ENCODE results near the gene SCAI. TPM values are rescaled to one million over a fixed set of nuclear protein-coding genes. Genes with fewer than 3 reads are reported as not detected.
"Not testable (repeated sequence)": the region's sequence is repeated elsewhere in the genome, so short reads cannot be mapped to it uniquely, and the experiment has no call there.

Gene SCAI
- total RNA-seq, 1 experiment from 2014 or later: 4.7 TPM

- H3K4me1 ChIP-seq (replicated peaks): no peaks in the 10 kb centered on the region
- no peaks in the 10 kb centered on the region for H3K27me3 ChIP-seq (replicated peaks)
- H3K9me3 ChIP-seq (replicated peaks): no peaks in the 10 kb centered on the region
- no peaks in the 10 kb centered on the region for H3K36me3 ChIP-seq
- H3K27ac ChIP-seq: no peak overlapping the region
- no peak for DNase-seq (ENCODE audit: low read depth in 1 of 2, low spot score in 2 of 2)
- no peak overlapping the region for H3K4me3 ChIP-seq
Measured at GRCh38 chr9:125106285-125106893, 36.9 kb downstream of the SCAI start.

- Histone ChIP-seq H3K36me3 (no peaks in the 10 kb centered on the region), H3K27ac (no peak overlapping the region), H3K4me3 (no peak overlapping the region), H3K4me1 (replicated peaks) (no peaks in the 10 kb centered on the region), H3K9me3 (replicated peaks) (no peaks in the 10 kb centered on the region), H3K27me3 (replicated peaks) (no peaks in the 10 kb centered on the region)
- DNase-seq (ENCODE audit: low read depth in 1 of 2, low spot score in 2 of 2): no peak
Measured at GRCh38 chr9:125103770-125104460, 39.4 kb downstream of the SCAI start.

DNA sequence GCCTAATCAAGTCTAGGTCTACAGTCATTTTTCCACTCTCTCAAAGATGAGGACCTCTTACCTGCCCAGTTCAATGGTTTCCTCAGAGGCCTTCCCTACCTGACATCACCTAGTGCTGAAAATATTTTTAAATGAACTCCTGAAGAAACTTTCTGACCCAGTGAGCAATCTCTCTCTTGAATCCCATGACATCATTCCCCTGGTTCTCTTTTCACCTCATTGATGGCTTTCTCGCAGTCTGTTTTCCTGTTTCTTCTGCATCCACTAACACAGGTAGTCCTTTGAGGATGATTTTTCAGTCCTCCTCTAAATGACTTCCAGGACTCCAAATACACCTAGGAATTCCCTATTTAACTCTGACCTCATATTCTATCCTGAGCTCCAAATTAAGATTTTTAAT lies 40.3 kb downstream of the SCAI start:
- Histone ChIP-seq H3K4me3 (no peak overlapping the region), H3K4me1 (replicated peaks) (no peaks in the 10 kb centered on the region), H3K27ac (no peak overlapping the region), H3K27me3 (replicated peaks) (no peaks in the 10 kb centered on the region), H3K36me3 (no peaks in the 10 kb centered on the region), H3K9me3 (replicated peaks) (no peaks in the 10 kb centered on the region)
- no peak for DNase-seq (ENCODE audit: low read depth in 1 of 2, low spot score in 2 of 2)

GRCh38 chr9:125100822-125101221 lies 42.5 kb downstream of the SCAI start:
- Histone ChIP-seq H3K4me3 (no peak overlapping the region), H3K36me3 (no peaks in the 10 kb centered on the region), H3K9me3 (replicated peaks) (no peaks in the 10 kb centered on the region), H3K4me1 (replicated peaks) (no peaks in the 10 kb centered on the region), H3K27ac (no peak overlapping the region), H3K27me3 (replicated peaks) (no peaks in the 10 kb centered on the region)
- no peak for DNase-seq (ENCODE audit: low read depth in 1 of 2, low spot score in 2 of 2)

GRCh38 chr9:125099816-125100215 lies 43.5 kb downstream of the SCAI start:
- Histone ChIP-seq H3K9me3 (replicated peaks) (no peaks in the 10 kb centered on the region), H3K4me1 (replicated peaks) (no peaks in the 10 kb centered on the region), H3K27me3 (replicated peaks) (no peaks in the 10 kb centered on the region), H3K4me3 (no peak overlapping the region), H3K27ac (no peak overlapping the region), H3K36me3 (no peaks in the 10 kb centered on the region)
- no peak for DNase-seq (ENCODE audit: low read depth in 1 of 2, low spot score in 2 of 2)

- H3K27ac ChIP-seq: no peak overlapping the region
- no peaks in the 10 kb centered on the region for H3K4me1 ChIP-seq (replicated peaks)
- no peak for DNase-seq (ENCODE audit: low read depth in 1 of 2, low spot score in 2 of 2)
- H3K27me3 ChIP-seq (replicated peaks): no peaks in the 10 kb centered on the region
- H3K9me3 ChIP-seq (replicated peaks): no peaks in the 10 kb centered on the region
- no peak overlapping the region for H3K4me3 ChIP-seq
- no peaks in the 10 kb centered on the region for H3K36me3 ChIP-seq
Measured at GRCh38 chr9:125095821-125096443, 47.4 kb downstream of the SCAI start.

- Histone ChIP-seq H3K36me3 (no peaks in the 10 kb centered on the region), H3K4me1 (replicated peaks) (no peaks in the 10 kb centered on the region), H3K9me3 (replicated peaks) (no peaks in the 10 kb centered on the region), H3K27ac (no peak overlapping the region), H3K27me3 (replicated peaks) (no peaks in the 10 kb centered on the region), H3K4me3 (no peak overlapping the region)
- no peak for DNase-seq (ENCODE audit: low read depth in 1 of 2, low spot score in 2 of 2)
Measured at GRCh38 chr9:125091121-125091520, 52.2 kb downstream of the SCAI start.

GRCh38 chr9:125089331-125089730 lies 54.0 kb downstream of the SCAI start:
- H3K4me1 ChIP-seq (replicated peaks): no peaks in the 10 kb centered on the region
- H3K9me3 ChIP-seq (replicated peaks): no peaks in the 10 kb centered on the region
- DNase-seq (ENCODE audit: low read depth in 1 of 2, low spot score in 2 of 2): no peak
- no peaks in the 10 kb centered on the region for H3K27me3 ChIP-seq (replicated peaks)
- no peak overlapping the region for H3K4me3 ChIP-seq
- no peaks in the 10 kb centered on the region for H3K36me3 ChIP-seq
- H3K27ac ChIP-seq: no peak overlapping the region

DNA sequence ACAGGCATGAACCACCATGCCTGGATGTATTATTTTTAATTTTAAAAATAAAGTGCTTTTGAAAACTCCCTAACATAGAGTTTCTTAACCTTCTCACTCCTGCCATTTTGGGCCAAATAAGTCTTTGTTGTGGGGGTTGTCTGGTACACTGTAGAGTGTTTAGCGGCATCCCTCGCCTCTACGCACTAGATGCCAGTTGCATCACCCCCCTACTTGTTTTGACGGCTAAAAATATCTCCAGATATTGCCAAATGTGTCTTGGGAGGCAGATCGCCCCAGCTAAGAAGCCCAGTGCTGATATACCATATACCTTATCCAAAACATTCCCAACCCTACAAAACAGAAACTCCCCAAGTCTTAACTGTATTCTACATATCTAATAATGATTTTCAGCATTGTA lies 54.6 kb downstream of the SCAI start:
- no peaks in the 10 kb centered on the region for H3K36me3 ChIP-seq
- H3K27ac ChIP-seq: no peak overlapping the region
- no peaks in the 10 kb centered on the region for H3K27me3 ChIP-seq (replicated peaks)
- DNase-seq (ENCODE audit: low read depth in 1 of 2, low spot score in 2 of 2): no peak
- H3K9me3 ChIP-seq (replicated peaks): no peaks in the 10 kb centered on the region
- H3K4me1 ChIP-seq (replicated peaks): no peaks in the 10 kb centered on the region
- no peak overlapping the region for H3K4me3 ChIP-seq

DNA sequence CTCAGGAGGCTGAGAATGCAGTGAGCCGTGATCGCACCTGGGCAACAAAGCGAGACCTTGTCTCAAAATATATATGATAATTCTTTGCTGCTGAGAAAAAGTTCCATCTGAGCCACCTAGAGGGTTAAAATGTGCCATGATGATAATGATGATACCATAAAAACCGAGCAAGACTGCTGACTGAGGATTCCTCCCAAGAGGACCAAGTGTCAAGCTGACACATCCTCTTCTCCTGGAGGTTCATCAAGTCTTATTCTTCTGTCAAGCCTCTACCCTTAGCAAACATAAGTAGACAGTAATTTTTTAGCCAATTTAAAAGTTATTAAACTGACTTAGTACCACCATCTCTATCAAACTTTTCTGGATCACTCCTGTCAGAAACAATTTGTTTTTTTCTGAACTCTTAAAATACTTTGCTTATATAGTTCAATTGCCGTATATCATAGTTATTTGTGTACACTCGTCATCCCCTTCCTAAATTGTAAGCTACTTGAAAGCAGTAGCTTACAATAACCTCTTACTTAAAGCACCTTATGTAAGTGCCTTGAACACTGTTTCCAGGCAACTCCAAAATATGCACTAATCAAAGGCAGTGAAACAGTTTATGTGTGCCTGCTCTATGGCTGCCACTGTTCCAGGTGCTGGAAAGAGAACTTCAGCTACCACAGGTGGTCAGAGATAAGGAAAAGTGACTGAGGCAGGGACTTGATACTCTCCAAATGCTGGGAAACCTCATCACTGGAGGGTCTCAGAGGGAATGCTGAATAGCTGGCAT lies 57.4 kb downstream of the SCAI start:
- Histone ChIP-seq H3K27ac (no peak overlapping the region), H3K27me3 (replicated peaks) (no peaks in the 10 kb centered on the region), H3K36me3 (no peaks in the 10 kb centered on the region), H3K4me3 (no peak overlapping the region), H3K9me3 (replicated peaks) (no peaks in the 10 kb centered on the region), H3K4me1 (replicated peaks) (no peaks in the 10 kb centered on the region)
- DNase-seq (ENCODE audit: low read depth in 1 of 2, low spot score in 2 of 2): no peak

DNA sequence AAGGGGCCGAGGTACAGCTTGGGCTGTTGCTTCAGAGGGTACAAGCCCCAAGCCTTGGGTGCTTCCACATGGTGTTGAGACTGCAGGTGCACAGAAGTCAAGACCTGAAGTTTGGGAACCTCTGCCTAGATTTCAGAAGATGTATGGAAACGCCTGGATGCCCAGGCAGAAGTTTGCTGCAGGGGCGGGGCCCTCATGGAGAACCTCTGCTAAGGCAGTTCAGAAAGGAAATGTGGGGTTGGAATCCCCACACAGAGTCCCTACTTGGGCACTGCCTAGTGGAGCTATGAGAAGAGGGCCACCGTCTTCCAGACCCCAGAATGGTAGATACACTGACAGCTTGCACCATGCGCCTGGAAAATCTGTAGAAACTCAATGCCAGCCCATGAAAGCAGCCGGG lies 61.1 kb downstream of the SCAI start:
- H3K36me3 ChIP-seq; H3K4me3 ChIP-seq; DNase-seq (ENCODE audit: low read depth in 1 of 2, low spot score in 2 of 2): not testable (repeated sequence)

DNA sequence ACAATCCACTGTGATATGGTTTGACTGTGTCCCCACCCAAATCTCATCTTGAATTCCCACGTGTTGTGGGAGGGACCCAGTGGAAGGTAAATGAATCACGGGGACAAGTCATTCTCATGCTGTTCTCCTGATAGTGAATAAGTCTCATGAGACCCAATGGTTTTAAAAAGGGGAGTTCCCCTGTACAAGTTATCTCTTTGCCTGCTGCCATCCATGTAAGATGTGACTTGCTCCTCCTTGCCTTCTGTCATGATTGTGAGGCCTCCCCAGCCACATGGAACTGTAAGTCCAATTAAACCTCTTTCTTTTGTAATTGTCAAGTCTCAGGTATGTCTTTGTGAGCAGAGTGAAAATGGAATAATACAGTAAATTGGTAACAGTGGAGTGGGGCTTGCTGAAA lies 62.5 kb downstream of the SCAI start:
- not testable (repeated sequence) for H3K4me3 ChIP-seq; H3K27ac ChIP-seq; H3K9me3 ChIP-seq (replicated peaks); H3K27me3 ChIP-seq (replicated peaks); H3K4me1 ChIP-seq (replicated peaks); DNase-seq (ENCODE audit: low read depth in 1 of 2, low spot score in 2 of 2); H3K36me3 ChIP-seq

More for the DNA sequence above, 61.1 kb downstream of the SCAI start:
- H3K27me3 ChIP-seq (replicated peaks); H3K4me1 ChIP-seq (replicated peaks); H3K9me3 ChIP-seq (replicated peaks); H3K27ac ChIP-seq: not testable (repeated sequence)

DNA sequence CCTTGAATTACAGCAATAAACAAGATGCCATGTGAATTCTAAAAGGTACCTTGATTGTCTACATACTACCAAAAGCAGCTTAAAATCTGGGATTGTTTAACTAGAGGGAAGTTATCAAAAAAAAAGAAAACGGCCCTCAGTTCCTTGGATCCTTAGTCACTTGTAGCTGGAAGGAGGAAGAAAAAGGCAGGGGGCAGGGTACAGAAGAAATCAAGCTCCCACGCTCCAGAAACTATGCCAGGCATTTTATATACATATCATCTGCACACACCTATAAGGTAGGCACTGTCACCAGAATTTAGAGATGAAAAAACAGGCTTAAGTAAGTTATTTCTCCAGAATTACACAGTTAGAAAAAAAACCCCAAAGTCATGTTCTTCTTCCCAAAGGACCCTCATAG lies 63.4 kb downstream of the SCAI start:
- no peak for DNase-seq (ENCODE audit: low read depth in 1 of 2, low spot score in 2 of 2)
- Histone ChIP-seq H3K4me1 (replicated peaks) (peaks cover 4% of the 10 kb centered on the region), H3K36me3 (no peaks in the 10 kb centered on the region), H3K27me3 (replicated peaks) (no peaks in the 10 kb centered on the region), H3K4me3 (no peak overlapping the region), H3K9me3 (replicated peaks) (no peaks in the 10 kb centered on the region), H3K27ac (no peak overlapping the region)

GRCh38 chr9:125075997-125076396 lies 67.3 kb downstream of the SCAI start:
- no peaks in the 10 kb centered on the region for H3K27me3 ChIP-seq (replicated peaks)
- H3K9me3 ChIP-seq (replicated peaks): no peaks in the 10 kb centered on the region
- H3K27ac ChIP-seq: no peak overlapping the region
- H3K4me1 ChIP-seq (replicated peaks): peaks cover 4% of the 10 kb centered on the region
- DNase-seq (ENCODE audit: low read depth in 1 of 2, low spot score in 2 of 2): no peak
- H3K36me3 ChIP-seq: no peaks in the 10 kb centered on the region
- H3K4me3 ChIP-seq: no peak overlapping the region
